SKM-1 (cell line): ENCODE data around the gene SLC12A8.

Experiments
- DNase-seq: peaks from one replicate; lab custom pipeline; 2025; ENCODE audit not compliant: unreplicated experiment; lab: John Stamatoyannopoulos, UW

Gene SLC12A8

GRCh38 chr3:125055913-125056745 is 156.4 kb downstream of the SLC12A8 start, which contains the start of gene HEG1:
TSS of gene HEG1 (minus strand) at chr3:125055997. CDS start at chr3:125055890, 107 bp downstream.
- peak; percentile 40 for DNase-seq

- no peak for DNase-seq
Measured at GRCh38 chr3:125055331-125055912, 157.1 kb downstream of the SLC12A8 start.

GRCh38 chr3:125054449-125055329 is 157.9 kb downstream of the SLC12A8 start:
- no peak for DNase-seq

- DNase-seq: no peak
Measured at GRCh38 chr3:125054062-125054448, 158.5 kb downstream of the SLC12A8 start.

- no peak for DNase-seq
Measured at GRCh38 chr3:125053304-125053699, 159.2 kb downstream of the SLC12A8 start.

GRCh38 chr3:125052624-125053303 is 159.8 kb downstream of the SLC12A8 start:
- DNase-seq: no peak

GRCh38 chr3:125051715-125052581 is 160.6 kb downstream of the SLC12A8 start:
- no peak for DNase-seq

- DNase-seq: no peak
Measured at GRCh38 chr3:125051205-125051604, 161.3 kb downstream of the SLC12A8 start.

- DNase-seq: no peak
Measured at GRCh38 chr3:125050488-125051090, 162.0 kb downstream of the SLC12A8 start.

GRCh38 chr3:125048282-125048681 is 164.3 kb downstream of the SLC12A8 start:
- no peak for DNase-seq

- no peak for DNase-seq
Measured at GRCh38 chr3:125045965-125046364, 166.6 kb downstream of the SLC12A8 start.

- DNase-seq: no peak
Measured at GRCh38 chr3:125045194-125045593, 167.4 kb downstream of the SLC12A8 start.

- DNase-seq: no peak
Measured at GRCh38 chr3:125043599-125044151, 168.9 kb downstream of the SLC12A8 start.

- DNase-seq: no peak
Measured at GRCh38 chr3:125042725-125043406, 169.7 kb downstream of the SLC12A8 start.

- DNase-seq: no peak
Measured at GRCh38 chr3:125039131-125040100, 173.1 kb downstream of the SLC12A8 start.

- no peak for DNase-seq
Measured at GRCh38 chr3:125037498-125038150, 174.9 kb downstream of the SLC12A8 start.

GRCh38 chr3:125035217-125035616 is 177.3 kb downstream of the SLC12A8 start:
- no peak for DNase-seq
